Activated CD4-positive, CD25-positive, alpha-beta regulatory T cell treated with anti-CD3 and anti-CD28 coated beads, Interleukin-2, amount 50 U/mL, for 16 hours (primary cell): Measurements from ENCODE around the gene RRP9.

Source experiments
- DNase-seq: peaks from one replicate; pipeline ENCODE4 v3.0.0-alpha.2; 2020; ENCODE audit warnings: low read depth, low spot score

Gene RRP9

DNA sequence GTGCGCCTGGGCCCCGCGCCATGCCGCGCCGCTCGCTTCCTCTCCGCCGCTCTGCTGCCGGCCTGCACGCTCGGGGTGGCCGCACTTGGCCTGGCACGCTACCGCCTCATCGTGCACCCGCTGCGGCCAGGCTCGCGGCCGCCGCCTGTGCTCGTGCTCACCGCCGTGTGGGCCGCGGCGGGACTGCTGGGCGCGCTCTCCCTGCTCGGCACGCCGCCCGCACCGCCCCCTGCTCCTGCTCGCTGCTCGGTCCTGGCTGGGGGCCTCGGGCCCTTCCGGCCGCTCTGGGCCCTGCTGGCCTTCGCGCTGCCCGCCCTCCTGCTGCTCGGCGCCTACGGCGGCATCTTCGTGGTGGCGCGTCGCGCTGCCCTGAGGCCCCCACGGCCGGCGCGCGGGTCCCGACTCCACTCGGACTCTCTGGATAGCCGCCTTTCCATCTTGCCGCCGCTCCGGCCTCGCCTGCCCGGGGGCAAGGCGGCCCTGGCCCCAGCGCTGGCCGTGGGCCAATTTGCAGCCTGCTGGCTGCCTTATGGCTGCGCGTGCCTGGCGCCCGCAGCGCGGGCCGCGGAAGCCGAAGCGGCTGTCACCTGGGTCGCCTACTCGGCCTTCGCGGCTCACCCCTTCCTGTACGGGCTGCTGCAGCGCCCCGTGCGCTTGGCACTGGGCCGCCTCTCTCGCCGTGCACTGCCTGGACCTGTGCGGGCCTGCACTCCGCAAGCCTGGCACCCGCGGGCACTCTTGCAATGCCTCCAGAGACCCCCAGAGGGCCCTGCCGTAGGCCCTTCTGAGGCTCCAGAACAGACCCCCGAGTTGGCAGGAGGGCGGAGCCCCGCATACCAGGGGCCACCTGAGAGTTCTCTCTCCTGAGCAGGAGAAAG is 14.4 kb upstream of the RRP9 start:
- no peak for DNase-seq

DNA sequence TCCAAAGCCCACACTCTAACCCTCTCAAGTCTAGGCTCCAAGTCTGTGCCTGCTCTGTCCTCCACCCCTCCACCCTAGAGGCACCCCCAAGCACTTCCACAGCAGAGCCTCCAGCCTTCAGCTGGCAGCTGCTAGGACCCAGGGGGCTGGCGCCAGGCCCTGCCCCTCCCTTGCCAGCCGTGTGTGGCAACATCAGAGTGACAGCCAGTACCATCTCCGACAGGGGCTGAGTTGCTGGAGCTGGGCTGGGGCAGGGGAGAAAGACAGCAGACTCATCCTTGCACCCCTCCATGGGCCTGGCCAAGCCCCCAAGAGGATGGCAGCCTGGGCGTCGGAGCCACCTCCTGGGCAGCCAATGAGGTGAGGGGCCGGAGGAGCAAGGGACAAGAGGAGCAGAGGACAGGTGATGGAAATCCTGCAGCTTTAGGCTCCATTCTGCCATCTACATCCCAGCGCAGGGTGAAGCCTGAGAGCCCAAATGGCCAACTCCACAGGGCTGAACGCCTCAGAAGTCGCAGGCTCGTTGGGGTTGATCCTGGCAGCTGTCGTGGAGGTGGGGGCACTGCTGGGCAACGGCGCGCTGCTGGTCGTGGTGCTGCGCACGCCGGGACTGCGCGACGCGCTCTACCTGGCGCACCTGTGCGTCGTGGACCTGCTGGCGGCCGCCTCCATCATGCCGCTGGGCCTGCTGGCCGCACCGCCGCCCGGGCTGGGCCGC is 13.6 kb upstream of the RRP9 start, which contains the start of gene GPR62:
GPR62 (plus strand) TSS at position 207 of the 718 bp plus-strand sequence; CDS start at position 479, 272 bp downstream.
- no peak for DNase-seq

DNA sequence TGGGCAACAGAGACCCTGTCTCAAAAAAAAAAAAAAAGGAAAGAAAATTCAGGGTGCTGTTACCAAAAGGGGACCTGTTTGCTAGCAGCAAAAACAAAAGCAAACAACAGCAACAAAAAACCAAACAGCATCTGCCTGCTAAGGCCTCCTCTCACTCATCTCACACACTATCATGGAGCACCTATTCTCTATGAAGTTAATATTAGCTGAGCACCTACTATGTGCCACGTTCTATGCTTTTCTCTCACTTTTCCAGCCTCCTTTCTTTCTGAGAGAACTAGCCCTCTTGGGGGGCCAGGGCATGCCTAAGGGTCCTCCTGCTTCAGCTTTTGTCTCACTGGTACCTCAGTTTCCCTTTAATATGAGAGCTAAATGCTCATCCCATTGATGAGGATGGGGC is 13.0 kb upstream of the RRP9 start:
- DNase-seq = no peak

DNA sequence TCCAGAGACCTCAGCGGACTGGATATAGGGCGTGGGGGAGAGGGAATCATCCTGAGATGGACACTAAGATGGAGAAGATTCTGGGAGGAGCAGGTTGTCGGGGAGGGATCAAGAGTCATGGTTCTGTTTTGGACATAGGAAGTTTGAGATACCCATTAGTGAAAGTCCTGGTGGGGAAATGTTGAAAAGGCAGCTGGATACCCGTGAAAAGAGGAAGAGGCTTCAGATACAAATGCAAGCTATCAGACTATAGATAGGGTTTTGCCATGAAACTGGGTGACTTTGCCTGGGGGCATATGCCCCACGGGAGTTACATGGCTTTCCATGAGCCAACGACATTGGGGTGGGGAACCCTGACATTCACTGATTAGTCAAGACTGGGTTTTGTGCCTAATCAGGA is 12.4 kb upstream of the RRP9 start:
- no peak for DNase-seq

DNA sequence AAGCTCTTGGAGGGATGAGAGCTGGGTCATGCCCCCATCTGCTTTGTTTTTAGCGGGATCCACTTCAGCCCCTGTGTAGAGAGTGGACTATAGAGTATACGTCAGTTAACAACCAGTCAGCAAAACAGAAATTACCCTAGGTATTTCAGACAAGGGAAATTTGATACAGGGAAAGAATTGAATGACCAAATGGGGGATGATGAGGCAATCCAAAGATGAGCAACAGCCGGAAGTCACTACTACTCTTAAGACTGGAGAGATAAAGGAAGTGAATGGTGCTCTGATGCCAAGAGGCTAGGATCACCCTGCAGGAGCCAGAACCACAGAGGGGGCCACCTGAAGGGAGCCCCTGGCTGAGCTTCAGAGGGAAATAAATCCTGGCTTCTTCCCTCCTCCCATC is 11.7 kb upstream of the RRP9 start:
- no peak for DNase-seq

DNA sequence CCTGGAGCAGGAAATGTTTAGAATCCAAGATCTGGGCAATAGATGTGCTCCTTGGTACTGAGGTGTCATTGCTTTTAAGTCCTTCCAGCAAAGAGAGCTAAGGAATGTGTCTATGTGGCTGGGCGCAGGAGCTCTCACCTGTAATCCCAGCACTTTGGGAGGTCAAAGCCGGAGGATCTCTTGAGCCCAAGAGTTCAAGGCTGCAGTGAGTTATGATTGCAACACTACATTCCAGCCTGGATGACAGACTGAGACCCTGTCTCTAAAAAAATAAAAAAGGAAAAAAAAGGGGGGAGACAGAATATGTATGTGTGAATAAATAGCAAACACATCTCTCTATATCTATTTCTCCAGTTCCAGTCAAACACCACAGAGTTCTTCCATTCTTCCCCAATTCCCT is 9.2 kb upstream of the RRP9 start:
- no peak for DNase-seq

DNA sequence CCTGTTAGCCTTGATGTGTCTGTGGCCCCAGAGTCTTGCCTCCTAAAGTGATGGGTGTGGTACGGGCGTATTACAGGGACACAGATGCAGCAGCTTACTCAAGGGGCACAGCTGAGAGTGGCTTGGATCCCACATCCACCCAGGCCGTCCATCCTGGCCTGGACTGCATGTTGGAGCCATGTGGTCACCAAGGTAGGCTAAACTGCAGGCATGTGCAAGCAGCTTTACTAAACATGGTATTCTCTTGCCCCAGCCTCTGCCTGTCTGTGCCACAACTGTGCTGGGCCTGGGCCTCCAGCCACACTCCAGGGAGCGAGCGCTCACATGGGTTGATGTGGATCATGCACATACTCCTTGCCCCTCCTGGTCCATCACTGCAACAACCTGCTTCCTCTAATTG is 7.4 kb upstream of the RRP9 start:
- no peak for DNase-seq

DNA sequence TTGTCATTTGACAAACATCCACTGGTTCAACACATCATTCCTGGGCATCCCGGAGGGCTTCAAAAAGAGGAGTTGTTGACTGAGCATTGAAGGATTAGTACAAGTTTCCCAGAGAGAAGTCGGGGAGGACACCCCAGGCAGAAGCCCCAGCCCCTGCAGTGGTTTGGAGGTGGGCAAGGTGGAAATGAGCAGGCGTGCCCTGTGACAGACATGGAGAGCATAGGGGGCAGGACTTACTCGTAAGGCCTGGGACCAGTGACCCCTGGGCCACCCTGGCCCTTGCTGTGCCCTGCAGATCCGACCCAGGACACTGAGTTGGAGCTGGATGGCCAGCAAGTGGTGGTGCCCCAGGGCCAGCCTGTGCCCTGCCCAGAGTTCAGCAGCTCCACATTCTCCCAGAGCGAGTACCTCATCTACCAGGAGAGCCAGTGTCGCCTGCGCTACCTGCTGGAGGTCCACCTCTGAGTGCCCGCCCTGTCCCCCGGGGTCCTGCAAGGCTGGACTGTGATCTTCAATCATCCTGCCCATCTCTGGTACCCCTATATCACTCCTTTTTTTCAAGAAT is 6.4 kb upstream of the RRP9 start:
- no peak for DNase-seq

DNA sequence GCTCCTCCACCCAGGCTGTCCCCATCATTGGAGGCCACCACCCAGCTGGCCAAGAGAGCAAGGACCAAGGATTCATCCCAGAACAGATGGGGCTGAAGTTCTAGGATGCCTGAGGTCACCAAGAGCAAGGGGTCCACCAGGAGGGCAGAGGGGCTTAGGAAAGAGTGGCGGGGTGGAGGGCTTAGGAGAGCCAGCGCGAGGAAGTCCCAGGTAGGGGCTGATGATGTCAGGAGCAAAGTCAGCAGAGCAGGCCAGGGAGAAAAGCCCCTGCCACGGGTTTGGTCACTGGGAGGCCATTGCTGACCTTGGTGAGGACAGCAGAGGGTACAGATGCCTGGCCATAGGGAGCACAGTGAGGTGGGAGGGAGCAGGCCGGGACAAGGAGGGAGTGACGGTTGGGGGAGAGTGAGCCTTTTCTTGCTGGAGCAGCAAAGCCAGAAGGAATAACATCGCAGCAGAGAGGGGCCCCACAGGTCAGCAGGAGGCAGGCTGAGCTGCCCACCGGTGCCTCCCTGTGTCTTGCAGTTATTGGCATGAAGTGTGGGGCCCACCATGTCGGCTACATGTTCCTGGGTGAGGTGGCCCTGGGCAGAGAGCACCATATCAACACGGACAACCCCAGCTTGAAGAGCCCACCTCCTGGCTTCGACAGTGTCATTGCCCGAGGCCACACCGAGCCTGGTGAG is 5.7 kb upstream of the RRP9 start:
- DNase-seq = no peak

DNA sequence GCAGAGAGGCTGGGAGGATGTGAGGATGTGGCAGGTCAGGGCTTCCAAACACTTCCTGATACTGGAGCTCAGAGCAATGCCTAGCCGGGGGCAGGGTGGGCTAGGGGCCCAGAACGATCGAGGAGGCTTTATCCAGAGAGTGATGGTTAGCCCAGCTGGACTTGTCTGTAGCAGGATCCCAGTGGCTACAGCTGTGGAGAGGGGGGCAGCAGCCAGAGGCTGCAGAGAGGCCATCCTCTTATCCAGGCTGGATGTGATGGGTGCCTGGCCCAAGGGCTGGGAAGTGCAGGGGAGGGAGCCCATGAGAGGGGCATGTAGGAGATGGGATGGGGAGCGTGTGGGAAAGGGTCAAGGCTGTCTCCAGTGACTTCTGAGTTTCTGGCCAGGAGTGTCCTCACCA is 5.1 kb upstream of the RRP9 start:
- DNase-seq = no peak

DNA sequence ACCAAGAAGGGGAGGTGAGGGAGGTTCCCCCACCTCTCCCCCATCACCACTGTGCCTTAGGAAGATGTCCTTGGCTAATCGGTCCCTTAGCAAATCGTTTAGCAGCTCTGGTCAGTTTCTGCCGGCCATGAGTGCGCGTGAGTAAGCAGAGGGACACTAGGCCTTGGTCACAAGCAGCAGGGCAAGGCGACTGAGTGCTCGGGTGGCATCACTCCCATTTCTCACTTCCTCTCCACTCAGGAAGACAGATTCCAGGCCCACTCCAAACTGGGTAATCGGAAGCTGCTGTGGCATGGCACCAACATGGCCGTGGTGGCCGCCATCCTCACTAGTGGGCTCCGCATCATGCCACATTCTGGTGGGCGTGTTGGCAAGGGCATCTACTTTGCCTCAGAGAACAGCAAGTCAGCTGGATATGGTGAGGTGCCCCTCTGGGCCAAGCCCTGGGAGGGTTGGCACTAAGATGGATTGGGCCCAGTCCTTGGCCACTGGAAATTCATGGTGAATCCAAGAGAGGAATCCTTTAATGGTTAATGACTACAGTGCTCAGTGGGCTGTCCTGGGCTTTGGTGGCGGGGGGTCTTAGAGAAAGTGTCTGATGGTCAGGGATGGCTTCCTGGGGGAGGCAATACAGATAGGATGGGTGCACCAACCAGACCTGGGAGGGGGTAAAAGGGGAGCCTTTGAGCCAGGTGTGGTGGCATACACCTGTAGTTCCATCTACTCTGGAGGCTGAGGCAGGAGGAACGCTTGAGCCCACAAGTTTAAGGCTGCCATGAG is 4.4 kb upstream of the RRP9 start:
- DNase-seq = no peak

DNA sequence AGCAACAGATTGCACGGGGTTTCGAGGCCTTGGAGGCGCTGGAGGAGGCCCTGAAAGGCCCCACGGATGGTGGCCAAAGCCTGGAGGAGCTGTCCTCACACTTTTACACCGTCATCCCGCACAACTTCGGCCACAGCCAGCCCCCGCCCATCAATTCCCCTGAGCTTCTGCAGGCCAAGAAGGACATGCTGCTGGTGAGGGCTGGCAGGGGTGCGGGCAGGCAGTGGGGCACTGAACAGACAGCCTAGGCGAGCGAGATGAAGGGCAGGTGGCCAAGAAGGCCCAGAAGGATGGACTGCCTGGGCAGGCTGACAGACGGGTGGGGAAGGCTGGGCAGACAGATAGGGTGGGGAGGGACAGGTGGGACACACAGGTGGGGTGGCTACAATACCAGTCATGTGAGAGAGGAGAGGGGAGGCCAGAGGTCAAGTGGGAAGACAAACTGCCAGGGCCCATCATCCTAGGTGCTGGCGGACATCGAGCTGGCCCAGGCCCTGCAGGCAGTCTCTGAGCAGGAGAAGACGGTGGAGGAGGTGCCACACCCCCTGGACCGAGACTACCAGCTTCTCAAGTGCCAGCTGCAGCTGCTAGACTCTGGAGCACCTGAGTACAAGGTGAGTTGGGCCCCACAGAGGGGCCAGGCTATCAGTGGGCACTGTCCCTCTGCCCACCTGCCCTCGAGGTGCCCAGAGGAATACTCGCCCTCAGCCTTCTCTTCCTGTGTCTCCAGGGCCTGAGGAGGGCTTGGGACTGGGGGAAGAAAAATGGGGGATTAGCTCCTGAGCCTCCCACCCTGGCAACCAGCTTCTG is 3.5 kb upstream of the RRP9 start:
- DNase-seq = no peak

DNA sequence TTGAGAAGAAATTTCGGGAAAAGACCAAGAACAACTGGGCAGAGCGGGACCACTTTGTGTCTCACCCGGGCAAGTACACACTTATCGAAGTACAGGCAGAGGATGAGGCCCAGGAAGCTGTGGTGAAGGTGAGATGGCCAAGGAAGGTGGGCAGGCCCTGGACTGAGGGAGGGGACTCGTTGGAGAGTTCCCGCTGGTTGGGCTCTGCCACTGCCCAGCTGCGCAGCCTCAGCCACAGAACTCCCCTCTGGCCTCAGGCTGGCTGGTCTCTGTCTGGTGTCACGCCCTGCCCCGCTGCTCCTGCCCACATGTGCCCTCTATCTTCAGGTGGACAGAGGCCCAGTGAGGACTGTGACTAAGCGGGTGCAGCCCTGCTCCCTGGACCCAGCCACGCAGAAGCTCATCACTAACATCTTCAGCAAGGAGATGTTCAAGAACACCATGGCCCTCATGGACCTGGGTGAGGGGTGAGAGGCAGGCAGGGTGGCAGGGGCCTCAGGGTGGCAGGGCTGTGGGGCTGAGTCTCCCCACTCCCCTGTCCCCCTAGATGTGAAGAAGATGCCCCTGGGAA is 2.8 kb upstream of the RRP9 start:
- no peak for DNase-seq

DNA sequence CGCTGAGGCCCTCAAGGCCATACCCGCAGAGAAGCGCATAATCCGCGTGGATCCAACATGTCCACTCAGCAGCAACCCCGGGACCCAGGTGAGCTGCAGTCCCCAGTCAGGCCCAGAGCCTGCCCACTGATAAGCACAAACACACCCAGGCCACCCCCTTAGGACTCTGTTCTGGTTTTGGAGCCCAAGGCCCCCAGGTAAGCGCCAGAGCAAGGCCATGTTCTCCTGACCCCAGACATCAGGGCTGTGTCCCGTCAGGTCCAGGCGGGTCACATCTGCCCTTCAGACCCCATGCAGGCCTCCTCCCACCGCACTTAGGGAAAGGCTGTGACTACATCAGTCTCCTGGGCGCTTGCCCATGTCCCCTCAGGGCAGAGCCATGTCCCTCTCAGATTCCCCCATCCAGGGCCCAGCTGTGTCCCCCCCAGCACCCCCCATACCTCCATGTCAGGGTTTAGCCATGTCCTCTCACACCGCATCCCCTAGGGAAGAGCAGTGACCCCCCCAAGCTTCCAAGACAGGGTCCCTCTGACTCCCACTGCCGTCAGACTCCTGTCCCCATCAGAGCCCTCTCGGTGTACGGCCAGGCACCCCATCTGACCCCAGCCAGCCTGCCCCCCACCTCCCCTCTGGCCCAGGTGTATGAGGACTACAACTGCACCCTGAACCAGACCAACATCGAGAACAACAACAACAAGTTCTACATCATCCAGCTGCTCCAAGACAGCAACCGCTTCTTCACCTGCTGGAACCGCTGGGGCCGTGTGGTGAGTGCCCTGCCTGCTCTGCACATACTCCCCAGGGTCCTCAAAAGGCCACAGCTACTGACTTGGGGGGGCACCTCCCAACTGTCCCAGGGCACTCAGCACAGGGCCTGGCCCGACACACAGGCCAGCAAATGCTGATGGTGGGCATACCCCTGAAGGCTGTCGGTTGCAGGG is 2.0 kb upstream of the RRP9 start:
- no peak for DNase-seq

DNA sequence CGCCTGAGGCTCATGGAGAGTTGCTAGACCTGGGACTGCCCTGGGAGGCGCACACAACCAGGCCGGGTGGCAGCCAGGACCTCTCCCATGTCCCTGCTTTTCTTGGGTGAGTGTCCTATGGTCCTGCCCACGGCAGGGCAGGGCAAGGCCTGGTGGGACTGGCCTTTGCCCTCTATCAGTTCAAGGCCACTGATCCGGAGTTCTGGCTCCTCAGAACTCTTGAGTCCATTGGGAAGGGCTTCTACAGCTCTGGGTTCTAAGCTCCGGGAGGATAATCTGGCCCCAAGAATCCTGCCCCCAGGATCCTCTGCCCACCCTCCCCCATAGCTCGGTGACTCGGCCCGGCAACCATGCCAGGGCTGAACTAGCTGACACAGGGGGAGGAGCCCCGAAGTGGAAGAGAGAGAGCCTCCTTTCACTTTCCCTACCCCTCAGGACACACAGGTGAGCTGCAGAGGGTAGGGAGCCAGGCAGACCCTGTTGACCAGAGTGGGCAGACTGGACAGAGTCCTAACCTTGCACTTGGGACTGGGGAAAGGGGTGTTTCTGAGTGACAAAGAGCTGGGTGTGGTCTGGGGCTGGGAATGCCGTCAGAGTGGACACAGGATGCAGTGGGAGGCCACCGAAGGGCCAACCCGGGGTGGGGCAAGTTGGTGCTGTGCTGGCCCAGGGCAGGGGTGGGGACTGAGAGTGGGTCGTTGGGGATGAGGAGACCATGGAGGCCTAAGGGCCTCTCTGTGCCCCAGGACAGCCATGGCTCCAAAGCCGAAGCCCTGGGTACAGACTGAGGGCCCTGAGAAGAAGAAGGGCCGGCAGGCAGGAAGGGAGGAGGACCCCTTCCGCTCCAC is 1.1 kb upstream of the RRP9 start:
- no peak for DNase-seq

DNA sequence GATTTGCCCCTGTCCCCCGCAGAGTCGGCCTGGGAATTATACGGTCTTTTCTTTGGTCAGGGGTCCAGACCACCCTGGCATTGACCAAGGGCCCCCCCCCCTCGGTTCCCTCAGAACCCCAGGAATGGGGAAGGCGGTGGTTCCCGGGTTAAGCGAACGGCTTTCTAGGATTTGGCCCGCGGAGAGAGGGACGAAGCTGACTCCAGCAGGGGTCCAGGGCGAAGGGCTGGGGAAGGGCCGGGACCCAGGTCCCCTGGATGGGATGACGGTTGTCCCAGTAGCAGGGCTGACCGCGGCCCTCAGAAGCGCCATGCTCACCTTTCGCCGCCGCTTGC is 274 bp downstream of the RRP9 start:
- no peak for DNase-seq

DNA sequence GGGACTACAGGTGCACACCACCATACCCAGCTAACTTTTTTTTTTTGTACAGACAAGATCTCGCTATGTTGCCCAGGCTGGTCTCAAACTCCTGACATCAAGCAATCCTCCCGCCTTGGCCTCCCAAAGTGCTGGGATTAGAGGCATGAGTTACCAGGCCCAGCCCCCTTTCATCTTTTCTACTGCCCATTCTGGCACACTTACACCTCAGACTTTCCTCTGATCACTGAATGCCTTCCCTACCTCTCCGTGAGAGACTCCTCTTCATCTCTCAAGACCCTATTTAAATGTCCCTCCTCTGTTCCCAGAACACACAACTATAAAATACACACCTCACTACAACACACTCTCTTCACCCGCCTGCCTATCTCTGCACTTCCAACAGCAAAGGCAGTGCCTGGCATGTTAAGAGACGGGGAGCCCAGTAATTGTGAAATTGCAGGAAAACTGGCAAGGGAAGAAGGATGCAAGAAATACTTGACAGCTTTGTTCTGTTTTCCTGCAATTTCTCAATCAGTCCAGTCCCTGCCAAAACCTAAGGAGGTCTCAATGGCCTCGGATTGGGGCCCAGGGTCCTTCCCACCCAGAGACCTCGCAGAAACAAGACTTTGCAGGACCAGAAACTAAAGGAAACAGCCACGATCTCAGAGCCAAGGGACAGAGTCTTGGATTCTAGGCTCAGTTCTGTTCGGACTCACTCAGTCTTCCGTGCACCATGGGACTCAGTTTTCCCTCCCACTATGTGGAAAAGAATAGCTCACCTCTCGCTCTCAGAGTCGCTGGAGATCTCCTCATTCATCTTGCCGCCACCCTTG is 849 bp downstream of the RRP9 start:
- DNase-seq = no peak
